SW 1271 (cell line): ENCODE data around the gene LRP2.
"Not testable (repeated sequence)": the region's sequence is repeated elsewhere in the genome, so short reads cannot be mapped to it uniquely, and the experiment has no call there.

Experiments
- DNase-seq, 2 experiments: peaks; one replicate each; lab custom pipeline; 2025; lab: John Stamatoyannopoulos, UW

The LRP2 gene

GRCh38 chr2:169362118-169362893 is at the start of gene LRP2:
LRP2 (minus strand) TSS chr2:169362534; CDS start chr2:169362399, 135 bp downstream.
- DNase-seq, result no peak

- DNase-seq, result no peak
Observed at GRCh38 chr2:169406891-169407290, 44.6 kb upstream of the LRP2 start.

- DNase-seq, result not testable (repeated sequence)
Observed at GRCh38 chr2:169399491-169399890, 37.2 kb upstream of the LRP2 start.

- DNase-seq, result peak in 1 of 2 experiments; percentile 18
Observed at GRCh38 chr2:169397697-169398096, 35.4 kb upstream of the LRP2 start.

- DNase-seq, result no peak
Observed at GRCh38 chr2:169395821-169396374, 33.6 kb upstream of the LRP2 start.

- DNase-seq, result no peak
Observed at GRCh38 chr2:169393068-169393590, 30.8 kb upstream of the LRP2 start.

- DNase-seq, result no peak
Observed at GRCh38 chr2:169391236-169391635, 28.9 kb upstream of the LRP2 start.

GRCh38 chr2:169388161-169388560 is 25.8 kb upstream of the LRP2 start:
- no peak for DNase-seq

GRCh38 chr2:169386722-169387121 is 24.4 kb upstream of the LRP2 start:
- no peak for DNase-seq

- no peak for DNase-seq
Observed at GRCh38 chr2:169384816-169385215, 22.5 kb upstream of the LRP2 start.

- DNase-seq, result no peak
Observed at GRCh38 chr2:169372561-169372960, 10.2 kb upstream of the LRP2 start.

GRCh38 chr2:169366066-169366465 is 3.7 kb upstream of the LRP2 start:
- DNase-seq, result no peak

- no peak for DNase-seq
Observed at GRCh38 chr2:169365029-169365480, 2.7 kb upstream of the LRP2 start.

- no peak for DNase-seq
Observed at GRCh38 chr2:169363560-169364150, 1.3 kb upstream of the LRP2 start.

GRCh38 chr2:169362894-169363559 is 693 bp upstream of the LRP2 start:
- DNase-seq, result no peak

- DNase-seq, result no peak
Observed at GRCh38 chr2:169361706-169362117, 622 bp downstream of the LRP2 start.

GRCh38 chr2:169360984-169361705 is 1.2 kb downstream of the LRP2 start:
- no peak for DNase-seq

GRCh38 chr2:169358016-169358415 is 4.3 kb downstream of the LRP2 start:
- DNase-seq, result no peak

- no peak for DNase-seq
Observed at GRCh38 chr2:169354244-169354643, 8.1 kb downstream of the LRP2 start.

GRCh38 chr2:169351725-169352124 is 10.6 kb downstream of the LRP2 start:
- DNase-seq, result no peak

- DNase-seq, result no peak
Observed at GRCh38 chr2:169349535-169349934, 12.8 kb downstream of the LRP2 start.
